ENCODE results near the gene PGR.

The PGR gene

DNA sequence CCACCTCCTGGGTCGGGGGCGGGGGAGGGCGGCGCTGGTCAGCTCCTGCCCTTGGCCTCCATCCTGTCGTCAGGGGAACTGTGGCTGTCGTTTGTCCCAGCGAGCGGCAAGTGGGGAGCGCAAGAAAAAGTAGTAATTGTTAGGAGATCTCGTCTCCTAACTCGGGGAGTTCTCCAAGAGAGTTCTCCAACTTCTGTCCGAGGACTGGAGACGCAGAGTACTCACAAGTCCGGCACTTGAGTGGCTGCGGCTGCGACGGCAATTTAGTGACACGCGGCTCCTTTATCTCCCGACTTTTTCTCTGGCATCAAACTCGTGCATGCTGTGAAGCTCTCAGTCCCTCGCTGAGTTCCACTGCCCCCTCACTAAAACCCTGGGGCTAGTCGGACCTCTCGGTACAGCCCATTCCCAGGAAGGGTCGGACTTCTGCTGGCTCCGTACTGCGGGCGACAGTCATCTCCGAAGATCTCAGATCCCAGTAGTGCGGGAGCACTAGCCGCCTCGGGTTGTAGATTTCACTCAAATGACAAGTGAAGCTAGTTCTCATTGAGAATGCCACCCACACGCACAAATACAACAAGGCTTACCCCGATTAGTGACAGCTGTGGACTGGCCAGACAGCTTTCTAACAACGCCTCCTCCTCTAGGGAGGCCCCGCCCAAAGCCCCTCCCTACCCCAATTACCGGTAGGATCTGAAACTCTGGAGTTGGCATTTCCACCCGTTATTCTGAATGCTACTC lies at the start of gene PGR:
Gene PGR (minus strand): TSS at position 611 of the 741 bp plus-strand sequence. CDS start 743 bp downstream, outside the sequence.
- TF ChIP-seq ZFX (IDR thresholded peaks at IDR 0.05) = no peak
- TF ChIP-seq, protein P1, sequence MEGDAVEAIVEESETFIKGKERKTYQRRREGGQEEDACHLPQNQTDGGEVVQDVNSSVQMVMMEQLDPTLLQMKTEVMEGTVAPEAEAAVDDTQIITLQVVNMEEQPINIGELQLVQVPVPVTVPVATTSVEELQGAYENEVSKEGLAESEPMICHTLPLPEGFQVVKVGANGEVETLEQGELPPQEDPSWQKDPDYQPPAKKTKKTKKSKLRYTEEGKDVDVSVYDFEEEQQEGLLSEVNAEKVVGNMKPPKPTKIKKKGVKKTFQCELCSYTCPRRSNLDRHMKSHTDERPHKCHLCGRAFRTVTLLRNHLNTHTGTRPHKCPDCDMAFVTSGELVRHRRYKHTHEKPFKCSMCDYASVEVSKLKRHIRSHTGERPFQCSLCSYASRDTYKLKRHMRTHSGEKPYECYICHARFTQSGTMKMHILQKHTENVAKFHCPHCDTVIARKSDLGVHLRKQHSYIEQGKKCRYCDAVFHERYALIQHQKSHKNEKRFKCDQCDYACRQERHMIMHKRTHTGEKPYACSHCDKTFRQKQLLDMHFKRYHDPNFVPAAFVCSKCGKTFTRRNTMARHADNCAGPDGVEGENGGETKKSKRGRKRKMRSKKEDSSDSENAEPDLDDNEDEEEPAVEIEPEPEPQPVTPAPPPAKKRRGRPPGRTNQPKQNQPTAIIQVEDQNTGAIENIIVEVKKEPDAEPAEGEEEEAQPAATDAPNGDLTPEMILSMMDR (conservative IDR thresholded peaks at IDR 0.05) = no peak
- no peak within 1 kb of the TSS for H3K27ac ChIP-seq

DNA sequence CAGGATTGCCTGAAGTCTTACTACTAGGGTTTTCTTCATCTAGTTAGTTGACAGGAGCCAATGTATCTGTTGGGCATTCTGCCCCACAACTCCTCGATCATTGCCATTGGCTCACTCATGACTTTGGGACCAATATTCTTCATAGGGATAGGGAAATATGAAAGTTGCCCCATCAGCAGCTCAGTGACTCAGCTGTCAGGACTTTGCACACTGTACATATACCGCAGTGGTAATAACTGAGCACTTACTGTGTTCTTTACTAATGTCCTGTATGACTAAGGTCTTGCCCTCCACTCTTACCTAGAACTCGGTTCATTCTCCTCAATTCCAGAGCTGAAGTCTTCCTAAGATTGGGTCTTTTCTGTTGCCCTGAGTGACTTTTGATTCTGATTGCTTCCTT lies 46.8 kb upstream of the PGR start:
- H3K27ac ChIP-seq = no peak overlapping the region
- TF ChIP-seq, protein P1 (conservative IDR thresholded peaks at IDR 0.05) = no peak
- no peak for TF ChIP-seq ZFX (IDR thresholded peaks at IDR 0.05)

DNA sequence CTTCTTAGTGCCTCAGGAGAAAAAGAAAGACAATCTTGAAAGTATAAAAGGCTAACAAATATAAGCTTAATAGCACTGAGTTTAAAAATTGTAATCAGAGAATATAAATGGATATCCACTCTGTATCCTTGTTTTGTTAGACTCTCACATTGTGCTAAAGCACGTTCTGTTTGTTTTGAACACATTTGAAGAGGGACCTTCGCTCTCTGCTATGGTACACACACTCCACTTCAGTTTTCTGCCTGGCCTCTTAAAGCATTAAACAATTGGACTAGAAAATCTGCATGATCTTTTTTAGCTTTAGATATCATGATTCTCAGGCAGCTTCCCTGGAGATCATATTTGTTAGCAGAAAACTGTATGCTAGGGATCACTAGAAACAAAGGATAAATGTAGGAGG lies 40.3 kb upstream of the PGR start:
- no peak for TF ChIP-seq ZFX (IDR thresholded peaks at IDR 0.05)
- TF ChIP-seq, protein P1 (conservative IDR thresholded peaks at IDR 0.05) = no peak
- H3K27ac ChIP-seq = no peak overlapping the region

DNA sequence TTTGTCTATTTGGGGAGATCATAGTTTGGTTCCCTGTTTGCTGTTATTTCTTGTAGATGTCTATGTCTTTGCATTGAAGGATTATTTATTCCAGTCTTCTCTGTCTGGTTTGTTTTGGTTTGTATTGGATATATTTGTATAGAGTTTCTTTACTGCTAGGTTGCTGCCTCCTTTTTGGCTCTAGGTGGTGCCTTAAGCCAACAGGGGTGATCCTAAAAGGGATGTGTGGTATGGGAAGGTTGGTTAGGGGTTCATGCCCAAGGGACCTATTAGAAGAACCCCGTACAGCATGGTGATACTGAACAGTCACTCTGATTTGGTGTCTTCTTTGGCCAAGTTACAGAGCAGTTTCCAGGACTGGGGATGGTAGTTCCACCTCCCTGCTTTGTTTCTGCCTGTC lies 36.4 kb upstream of the PGR start:
- TF ChIP-seq, protein P1 (conservative IDR thresholded peaks at IDR 0.05) = 0 out of 2 replicates have a peak, but pooled peaks have one; percentile 4
- TF ChIP-seq ZFX (IDR thresholded peaks at IDR 0.05) = no peak
- H3K27ac ChIP-seq = no peak overlapping the region

DNA sequence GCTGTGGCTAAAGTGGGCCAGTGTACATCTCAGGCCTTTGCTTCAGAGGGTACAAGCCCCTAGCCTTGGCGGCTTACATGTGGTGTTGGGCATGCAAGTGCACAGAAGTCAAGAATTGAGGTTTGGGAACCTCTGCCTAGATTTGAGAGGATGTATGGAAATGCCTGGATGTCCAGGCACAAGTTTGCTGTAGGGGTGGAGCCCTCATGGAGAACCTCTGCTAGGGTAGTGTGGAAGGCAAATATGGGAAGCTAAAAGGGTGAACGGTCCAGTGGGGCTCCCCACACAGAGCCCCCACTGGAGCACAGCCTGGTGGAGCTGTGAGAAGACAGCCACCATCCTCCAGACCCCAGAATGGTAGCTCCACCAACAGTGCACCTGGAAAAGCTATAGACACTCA lies 28.5 kb upstream of the PGR start:
- no peak overlapping the region for H3K27ac ChIP-seq
- TF ChIP-seq ZFX (IDR thresholded peaks at IDR 0.05) = no peak
- TF ChIP-seq, protein P1 (conservative IDR thresholded peaks at IDR 0.05) = no peak

DNA sequence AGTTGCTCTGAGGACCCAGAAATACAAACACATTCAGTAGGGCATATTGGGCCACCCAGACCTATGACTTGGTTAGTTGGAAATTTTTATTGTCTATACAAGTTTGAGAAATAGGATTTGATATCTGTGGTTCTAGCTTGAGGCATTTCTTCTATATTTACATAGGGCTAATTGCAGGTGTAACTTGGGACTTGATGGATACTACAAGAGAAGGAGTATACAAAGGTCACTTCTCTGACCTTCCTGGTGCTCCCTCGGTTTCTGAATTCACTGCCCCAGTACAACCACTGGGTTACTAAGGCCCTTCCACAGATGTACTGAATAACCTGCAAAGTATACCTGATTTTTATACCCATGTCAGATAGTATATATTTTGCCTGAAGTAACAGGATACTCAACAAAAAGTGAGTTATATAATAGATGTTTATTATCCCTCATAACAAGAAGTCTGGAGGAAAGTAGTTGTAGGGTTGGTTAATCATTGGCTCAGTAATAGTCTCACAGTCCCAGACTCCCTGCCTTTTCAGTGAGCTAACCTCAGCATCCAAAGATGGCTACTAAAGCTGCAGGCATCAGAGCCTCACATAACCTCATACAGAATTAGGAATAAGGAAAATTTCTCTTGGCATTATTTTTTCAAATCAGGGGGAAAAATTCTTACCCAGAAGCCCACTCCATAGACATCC lies 8.8 kb upstream of the PGR start:
- no peak overlapping the region for H3K27ac ChIP-seq
- TF ChIP-seq ZFX (IDR thresholded peaks at IDR 0.05) = no peak
- TF ChIP-seq, protein P1 (conservative IDR thresholded peaks at IDR 0.05) = no peak

DNA sequence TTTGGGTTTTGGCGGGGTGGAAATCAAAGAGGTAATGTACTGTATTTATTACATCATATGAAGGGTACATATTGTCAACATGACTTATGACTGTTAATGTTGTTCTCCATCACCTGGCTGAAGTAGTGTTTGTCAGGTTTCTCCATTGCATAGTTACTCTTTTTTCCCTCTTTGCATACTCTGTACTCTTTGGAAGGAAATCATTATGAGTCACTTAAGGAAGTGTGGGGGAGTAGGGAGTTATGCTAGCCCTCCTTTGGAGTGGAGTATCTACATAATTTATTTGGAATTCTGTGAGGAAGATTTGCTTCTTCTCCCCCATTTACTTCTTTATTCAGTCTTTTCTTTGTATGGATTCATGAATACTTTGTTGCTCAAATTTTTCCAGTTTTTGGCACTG lies 3.6 kb upstream of the PGR start:
- no peak for TF ChIP-seq ZFX (IDR thresholded peaks at IDR 0.05)
- TF ChIP-seq, protein P1 (conservative IDR thresholded peaks at IDR 0.05) = no peak
- no peak overlapping the region for H3K27ac ChIP-seq

Measured in C4-2B (cell line).